NCI-H748 (cell line): Measurements from ENCODE around the gene DSC1.

ENCODE experiments used
- DNase-seq: peaks from one replicate; lab custom pipeline; 2025; ENCODE audit not compliant: unreplicated experiment; lab: John Stamatoyannopoulos, UW

DSC1 gene

DNA sequence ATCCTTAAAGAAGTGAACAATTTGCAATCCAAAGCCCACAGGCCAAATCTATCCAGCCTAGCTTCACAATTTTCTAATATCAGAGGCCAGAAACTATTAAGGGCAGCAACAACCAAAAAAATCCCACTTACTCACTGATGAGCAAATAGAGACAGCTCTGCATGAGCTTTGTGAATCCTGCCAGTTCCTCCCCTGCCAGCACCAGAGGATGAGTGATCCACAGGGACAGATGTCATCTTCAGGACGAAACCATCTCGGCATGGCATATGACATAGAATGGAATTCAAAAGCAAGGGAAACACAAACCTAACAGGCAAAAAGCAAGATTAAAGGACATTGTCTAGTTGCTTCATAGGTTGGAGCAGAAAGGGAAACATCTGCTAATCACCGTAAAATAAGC is 58.2 kb downstream of the DSC1 start:
- DNase-seq = no peak

DNA sequence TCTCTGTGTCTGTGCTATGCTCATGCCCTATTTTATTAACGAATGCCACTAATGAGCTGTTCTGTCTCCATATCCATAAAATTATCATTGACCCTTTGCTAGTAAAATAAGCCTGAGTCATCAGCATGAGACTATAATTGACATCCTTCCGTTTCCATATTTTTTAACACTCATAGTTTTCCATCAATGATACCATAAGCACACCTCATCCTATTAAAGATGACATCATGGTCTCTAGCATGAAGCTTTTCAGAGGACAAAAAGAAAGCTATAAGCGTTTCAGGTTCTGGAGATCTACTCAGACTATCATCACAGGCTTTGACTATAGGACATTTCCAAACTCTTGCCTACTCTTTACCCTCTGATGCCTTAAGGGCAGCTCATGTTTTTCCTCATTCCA is 59.2 kb downstream of the DSC1 start:
- DNase-seq = no peak

- DNase-seq = no peak
Observed at GRCh38 chr18:31102941-31103340, 59.7 kb downstream of the DSC1 start.

- DNase-seq = peak; percentile 37
Observed at GRCh38 chr18:31102025-31102684, 60.5 kb downstream of the DSC1 start, which contains the start of gene DSC2. Gene DSC2, minus strand, starts transcription at chr18:31102421. Its CDS starts 450 bp downstream, at chr18:31101971.

DNA sequence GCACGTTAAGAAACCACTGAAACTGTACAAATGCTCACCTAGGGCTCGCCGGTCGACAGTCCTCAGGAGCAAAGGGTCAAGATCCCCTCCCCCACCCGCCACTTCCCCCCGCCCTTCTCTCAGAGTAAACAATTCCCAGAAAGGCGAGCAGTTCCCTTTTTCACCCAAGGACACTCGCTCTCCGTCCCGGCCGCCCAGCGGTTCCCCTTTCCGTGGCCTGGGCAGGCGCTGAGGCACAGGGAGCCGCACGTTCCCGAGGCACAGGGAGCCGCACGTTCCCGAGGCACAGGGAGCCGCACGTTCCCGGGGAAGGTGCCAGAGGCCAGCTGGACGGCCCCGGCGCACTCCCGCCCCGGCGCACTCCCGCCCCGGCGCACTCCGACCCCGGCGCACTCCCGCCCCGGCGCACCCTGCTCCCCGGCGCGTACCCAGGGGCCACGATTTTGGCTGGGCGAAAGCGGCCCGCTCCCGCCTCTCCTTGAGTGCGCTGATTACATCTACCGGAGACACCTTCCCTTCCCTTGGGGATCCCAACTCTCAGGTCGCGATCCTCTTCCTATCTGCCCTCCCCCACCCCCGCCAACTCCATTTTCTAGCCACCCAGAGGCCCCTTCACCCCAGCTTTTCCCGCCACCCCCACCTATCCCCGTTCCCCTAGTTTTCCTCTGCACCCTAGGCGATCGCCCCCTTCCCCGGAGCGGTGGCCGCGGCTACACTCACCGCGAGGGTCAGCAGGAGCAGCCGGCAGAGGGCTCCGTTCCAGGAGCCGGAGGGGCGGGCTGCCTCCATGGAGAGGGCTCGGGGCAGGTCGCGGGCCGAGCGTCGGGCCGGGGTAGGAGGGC is 61.3 kb downstream of the DSC1 start:
- peak; percentile 47 for DNase-seq

- DNase-seq = no peak
Observed at GRCh38 chr18:31100436-31101182, 62.0 kb downstream of the DSC1 start.

- DNase-seq = no peak
Observed at GRCh38 chr18:31099450-31100230, 63.0 kb downstream of the DSC1 start.

DNA sequence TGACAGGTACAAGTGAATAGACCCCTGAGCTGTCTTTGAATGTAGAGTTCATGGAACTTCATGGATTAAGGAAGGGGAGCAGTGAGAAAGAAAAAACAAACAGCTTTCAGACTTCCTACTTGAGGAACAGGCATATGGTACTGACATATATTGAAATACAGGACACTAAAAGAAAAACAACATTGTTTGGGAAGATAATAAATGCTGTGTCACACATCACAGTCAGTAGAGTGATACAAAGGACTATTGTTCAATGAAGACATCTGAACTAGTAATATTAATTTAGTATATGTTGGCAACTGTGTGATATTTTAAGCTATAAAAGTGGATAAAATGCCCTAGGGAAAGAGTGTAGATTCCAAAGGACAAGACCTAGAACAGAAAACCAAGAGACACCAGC is 63.8 kb downstream of the DSC1 start:
- no peak for DNase-seq

GRCh38 chr18:31097666-31098065 is 65.0 kb downstream of the DSC1 start:
- no peak for DNase-seq

DNA sequence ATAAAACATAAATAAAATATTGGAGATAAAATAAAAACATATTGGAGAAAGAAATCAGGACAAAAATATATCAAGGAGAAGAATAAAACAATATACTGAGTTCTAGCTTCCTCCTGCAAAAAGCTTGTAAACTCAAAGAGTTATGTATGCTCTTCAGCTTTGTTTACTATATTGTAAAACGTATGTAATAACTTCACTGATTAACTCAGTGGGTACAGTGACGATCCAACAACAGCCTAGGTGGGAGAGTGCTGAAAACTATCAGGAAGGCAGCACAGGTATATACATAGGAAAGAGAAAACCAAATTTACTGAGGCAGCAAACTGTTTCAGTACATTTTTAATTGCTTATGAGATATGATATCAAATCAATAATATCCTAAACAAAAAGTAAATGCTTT is 68.8 kb downstream of the DSC1 start:
- no peak for DNase-seq

DNA sequence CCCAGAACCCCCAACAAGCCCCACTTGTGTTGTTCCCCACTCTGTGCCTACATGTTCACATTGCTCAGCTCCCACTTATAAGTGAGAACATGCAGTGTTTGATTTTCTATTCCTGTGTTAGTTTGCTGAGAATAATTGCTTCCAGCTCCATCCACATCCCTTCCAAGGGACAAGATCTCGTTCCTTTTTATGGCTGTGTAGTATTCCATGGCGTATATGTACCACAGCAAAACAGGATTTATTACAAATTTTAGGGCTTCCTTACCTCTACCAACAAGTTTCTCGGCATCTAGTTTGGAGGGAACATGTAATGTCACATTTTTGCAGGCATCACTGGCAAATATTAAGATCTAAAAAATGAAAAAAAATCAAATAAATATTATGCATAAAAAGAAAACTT is 69.4 kb downstream of the DSC1 start:
- DNase-seq = no peak

DNA sequence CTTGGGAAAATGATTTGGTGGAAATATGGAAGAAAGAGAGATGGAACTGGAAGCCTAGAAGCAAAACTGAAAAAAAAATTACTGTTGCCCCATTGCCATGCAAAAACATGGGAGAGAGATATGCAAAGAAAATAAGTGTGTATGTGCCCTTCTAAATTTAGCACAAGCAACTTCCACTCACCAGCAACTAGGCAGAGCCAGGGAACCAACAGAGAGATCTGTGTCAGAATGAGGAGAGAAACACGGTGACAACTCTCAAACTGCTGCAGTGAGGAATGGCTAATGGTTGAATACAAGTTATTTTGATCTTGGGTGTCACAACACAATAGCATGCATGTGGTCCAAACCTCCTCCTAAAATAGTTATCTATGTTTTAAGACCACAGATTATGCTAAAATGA is 71.3 kb downstream of the DSC1 start:
- DNase-seq = no peak

- DNase-seq = no peak
Observed at GRCh38 chr18:31088532-31088931, 74.1 kb downstream of the DSC1 start.

GRCh38 chr18:31079973-31080372 is 82.7 kb downstream of the DSC1 start:
- DNase-seq = no peak
